HFFc6 (cell line): Measurements from ENCODE around the gene OPCML. TPM values are rescaled to one million over a fixed set of nuclear protein-coding genes. Genes with fewer than 3 reads are reported as not detected.

Source experiments
- DNase-seq: peaks from one replicate; pipeline ENCODE4 v3.0.0-alpha.2; 2018
- H3K27ac Mint-ChIP-seq: 2 replicates; pipeline ENCODE4 v1.8.0; 2020; ENCODE audit warnings: mild to moderate bottlenecking, mixed read lengths
- H3K27me3 Mint-ChIP-seq: 2 replicates; pipeline ENCODE4 v1.8.0; 2021; ENCODE audit warnings: mild to moderate bottlenecking, moderate library complexity, mixed read lengths; ENCODE audit not compliant: insufficient read depth
- H3K36me3 Mint-ChIP-seq: 2 replicates; pipeline ENCODE4 v1.8.0; 2021; ENCODE audit warnings: low read depth, mixed read lengths
- H3K4me1 Mint-ChIP-seq: 2 replicates; pipeline ENCODE4 v1.8.0; 2020; ENCODE audit warnings: low read depth, mixed read lengths
- H3K4me3 Mint-ChIP-seq: 2 replicates; pipeline ENCODE4 v1.8.0; 2020; ENCODE audit warnings: mild to moderate bottlenecking, moderate library complexity, mixed read lengths
- H3K9me3 Mint-ChIP-seq: 2 replicates; pipeline ENCODE4 v1.8.0; 2020; ENCODE audit warnings: mild to moderate bottlenecking, mixed read lengths
- CTCF ChIP-seq: fragments of 200-600 bp; sonication (generic); IDR thresholded peaks from 2 replicates; pipeline ENCODE4 v1.5.0; 2021; ENCODE audit warnings: antibody characterized with exemption, mild to moderate bottlenecking
- total RNA-seq, 6 experiments: library from RNA; stranded (reverse); fragmentation: NEBNext Ultra II Directional; extraction: Animal tissue kit (Norgen Biotek cat#: 25700); gene quantifications; 2 replicates in 1 of 6; 3 replicates in 5 of 6; pipeline ENCODE4 v1.2.3, GENCODE V29; 2021

Gene OPCML
- total RNA-seq, 6 experiments from 2014 or later: 0.11 to 1.7 (median 0.33) TPM

GRCh38 chr11:132486060-132486459, 1046.2 kb downstream of the OPCML start:
- DNase-seq: no peak
- peaks cover 4% of the 10 kb centered on the region; the same call in 1 of the 2 replicates for H3K4me1 Mint-ChIP-seq
- H3K27ac Mint-ChIP-seq: no peak overlapping the region
- peaks cover 23% of the 10 kb centered on the region; the same call in 1 of the 2 replicates for H3K9me3 Mint-ChIP-seq
- no peak overlapping the region for H3K4me3 Mint-ChIP-seq
- TF ChIP-seq CTCF: no peak
- no peaks in the 10 kb centered on the region for H3K27me3 Mint-ChIP-seq
- H3K36me3 Mint-ChIP-seq: no peaks in the 10 kb centered on the region

- H3K4me1 Mint-ChIP-seq: peaks cover 9% of the 10 kb centered on the region
- H3K9me3 Mint-ChIP-seq: no peaks in the 10 kb centered on the region
- no peak for TF ChIP-seq CTCF
- DNase-seq: peak; percentile 14
- H3K4me3 Mint-ChIP-seq: no peak overlapping the region
- no peaks in the 10 kb centered on the region; the same call in 1 of the 2 replicates for H3K36me3 Mint-ChIP-seq
- H3K27ac Mint-ChIP-seq: no peak overlapping the region; the same call in 1 of the 2 replicates
- H3K27me3 Mint-ChIP-seq: peaks cover 5% of the 10 kb centered on the region
These were observed 1057.3 kb downstream of the OPCML start for GRCh38 chr11:132475026-132475425.

DNA sequence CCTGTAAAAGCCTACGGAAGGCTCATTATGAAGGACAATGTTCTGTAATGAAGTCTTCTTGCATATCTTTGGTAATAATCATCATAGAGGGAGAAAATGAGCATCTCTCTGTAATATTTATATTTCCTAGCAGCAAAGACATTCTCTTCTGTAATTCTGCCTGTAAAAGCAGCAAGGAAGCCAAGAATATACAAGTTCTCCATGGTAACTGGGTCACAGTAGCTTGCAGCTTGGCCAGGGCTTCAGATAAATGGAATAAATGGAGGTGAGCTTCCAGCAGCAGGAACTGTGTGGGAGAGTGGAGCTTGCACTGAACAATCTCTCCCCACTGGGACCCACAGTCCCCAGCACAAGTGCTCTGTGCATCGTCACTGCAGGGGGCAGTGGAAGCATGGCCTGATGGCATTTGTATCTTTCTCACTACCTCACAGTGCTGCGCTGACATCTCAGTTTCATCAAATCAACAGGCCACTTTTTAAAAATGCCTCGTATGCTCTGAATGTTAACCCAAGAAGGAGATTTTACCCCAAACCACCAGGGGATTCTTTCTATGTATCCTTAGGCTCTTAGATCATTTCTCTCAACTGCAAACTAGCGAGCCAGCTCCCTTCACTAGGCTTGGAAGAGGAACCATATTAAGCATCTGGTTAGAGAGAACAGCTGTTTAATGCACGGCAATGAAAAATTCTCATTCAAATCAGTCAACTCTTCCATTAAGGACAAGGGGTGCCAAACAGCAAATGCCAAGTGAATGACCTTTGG, 1059.7 kb downstream of the OPCML start:
- H3K4me3 Mint-ChIP-seq: no peak overlapping the region
- H3K36me3 Mint-ChIP-seq: no peaks in the 10 kb centered on the region
- H3K27me3 Mint-ChIP-seq: peaks cover 5% of the 10 kb centered on the region
- H3K27ac Mint-ChIP-seq: peak overlapping the region; percentile 71; the same call in 1 of the 2 replicates
- H3K9me3 Mint-ChIP-seq: no peaks in the 10 kb centered on the region
- TF ChIP-seq CTCF: peak; percentile 12; the same call in 1 of the 2 replicates
- DNase-seq: peak; percentile 67
- H3K4me1 Mint-ChIP-seq: peaks cover 9% of the 10 kb centered on the region

GRCh38 chr11:132471466-132471865, 1060.8 kb downstream of the OPCML start:
- Mint-ChIP-seq H3K27ac (peak overlapping the region; percentile 28; the same call in 1 of the 2 replicates), H3K36me3 (no peaks in the 10 kb centered on the region), H3K4me3 (no peak overlapping the region), H3K4me1 (peaks cover 9% of the 10 kb centered on the region), H3K27me3 (peaks cover 3% of the 10 kb centered on the region; the same call in 1 of the 2 replicates), H3K9me3 (no peaks in the 10 kb centered on the region)
- peak; percentile 43 for DNase-seq
- no peak for TF ChIP-seq CTCF

- no peaks in the 10 kb centered on the region; the same call in 1 of the 2 replicates for H3K27me3 Mint-ChIP-seq
- H3K4me3 Mint-ChIP-seq: no peak overlapping the region
- no peak overlapping the region for H3K27ac Mint-ChIP-seq
- DNase-seq: no peak
- no peak for TF ChIP-seq CTCF
- H3K36me3 Mint-ChIP-seq: no peaks in the 10 kb centered on the region
- H3K9me3 Mint-ChIP-seq: no peaks in the 10 kb centered on the region
- H3K4me1 Mint-ChIP-seq: no peaks in the 10 kb centered on the region; the same call in 1 of the 2 replicates
These were observed 1065.3 kb downstream of the OPCML start for GRCh38 chr11:132466983-132467382.
